Jurkat, Clone E6-1 (cell line): ENCODE results near the gene CPPED1.
"Not testable (repeated sequence)": the region's sequence is repeated elsewhere in the genome, so short reads cannot be mapped to it uniquely, and the experiment has no call there.

ENCODE experiments used
- DNase-seq: peaks from one replicate; pipeline ENCODE4 v3.0.0-alpha.2; 2011; ENCODE audit warnings: low read depth, low spot score
- H3K4me3 ChIP-seq: 2 replicates; pipeline ENCODE4 v1.5.1; 2011; ENCODE audit warnings: mild to moderate bottlenecking, low read length, control low read depth, moderate library complexity

Gene CPPED1

GRCh38 chr16:12778726-12779125, 25.0 kb downstream of the CPPED1 start:
- H3K4me3 ChIP-seq, result no peak overlapping the region
- DNase-seq, result no peak

GRCh38 chr16:12775656-12776236, 27.9 kb downstream of the CPPED1 start:
- H3K4me3 ChIP-seq, result no peak overlapping the region
- DNase-seq, result no peak

GRCh38 chr16:12773221-12773620, 30.5 kb downstream of the CPPED1 start:
- no peak for DNase-seq
- H3K4me3 ChIP-seq, result no peak overlapping the region

- no peak for DNase-seq
- no peak overlapping the region for H3K4me3 ChIP-seq
These were observed 32.3 kb downstream of the CPPED1 start for GRCh38 chr16:12771341-12771798.

GRCh38 chr16:12769525-12769924, 34.2 kb downstream of the CPPED1 start:
- DNase-seq, result no peak
- no peak overlapping the region for H3K4me3 ChIP-seq

- H3K4me3 ChIP-seq, result peak overlapping the region; percentile 19
- DNase-seq, result peak; percentile 86
These were observed 35.8 kb downstream of the CPPED1 start for GRCh38 chr16:12767897-12768296.

GRCh38 chr16:12766853-12767252, 36.8 kb downstream of the CPPED1 start:
- DNase-seq, result no peak
- H3K4me3 ChIP-seq, result no peak overlapping the region

GRCh38 chr16:12766208-12766607, 37.5 kb downstream of the CPPED1 start:
- DNase-seq, H3K4me3 ChIP-seq: not testable (repeated sequence)

- no peak overlapping the region for H3K4me3 ChIP-seq
- no peak for DNase-seq
These were observed 38.7 kb downstream of the CPPED1 start for GRCh38 chr16:12764813-12765488.

GRCh38 chr16:12763517-12763916, 40.2 kb downstream of the CPPED1 start:
- H3K4me3 ChIP-seq, result no peak overlapping the region
- DNase-seq, result no peak

- DNase-seq, result no peak
- H3K4me3 ChIP-seq, result no peak overlapping the region
These were observed 42.7 kb downstream of the CPPED1 start for GRCh38 chr16:12760819-12761611.

- no peak for DNase-seq
- H3K4me3 ChIP-seq, result no peak overlapping the region
These were observed 44.8 kb downstream of the CPPED1 start for GRCh38 chr16:12758670-12759558.

- no peak overlapping the region for H3K4me3 ChIP-seq
- DNase-seq, result no peak
These were observed 45.5 kb downstream of the CPPED1 start for GRCh38 chr16:12758031-12758669.

- DNase-seq, result no peak
- no peak overlapping the region for H3K4me3 ChIP-seq
These were observed 46.1 kb downstream of the CPPED1 start for GRCh38 chr16:12757546-12757945.

- H3K4me3 ChIP-seq, result no peak overlapping the region
- DNase-seq, result no peak
These were observed 48.7 kb downstream of the CPPED1 start for GRCh38 chr16:12754824-12755543.

- no peak overlapping the region for H3K4me3 ChIP-seq
These were observed 50.3 kb downstream of the CPPED1 start for GRCh38 chr16:12753203-12754023.

GRCh38 chr16:12752159-12752558, 51.5 kb downstream of the CPPED1 start:
- DNase-seq, result no peak
- no peak overlapping the region for H3K4me3 ChIP-seq

More at GRCh38 chr16:12753203-12754023, 50.3 kb downstream of the CPPED1 start:
- DNase-seq, result no peak
